ENCODE data around the gene CNTN5. TPM values are rescaled to one million over a fixed set of nuclear protein-coding genes. Genes with fewer than 3 reads are reported as not detected.
A peak's percentile ranks its signal among the peaks of the same experiment; 100 is the strongest.
"Not testable (repeated sequence)": the region's sequence is repeated elsewhere in the genome, so short reads cannot be mapped to it uniquely, and the experiment has no call there.

The CNTN5 gene
- total RNA-seq, 1 donor from 2014 or later = 1.6 TPM

DNA sequence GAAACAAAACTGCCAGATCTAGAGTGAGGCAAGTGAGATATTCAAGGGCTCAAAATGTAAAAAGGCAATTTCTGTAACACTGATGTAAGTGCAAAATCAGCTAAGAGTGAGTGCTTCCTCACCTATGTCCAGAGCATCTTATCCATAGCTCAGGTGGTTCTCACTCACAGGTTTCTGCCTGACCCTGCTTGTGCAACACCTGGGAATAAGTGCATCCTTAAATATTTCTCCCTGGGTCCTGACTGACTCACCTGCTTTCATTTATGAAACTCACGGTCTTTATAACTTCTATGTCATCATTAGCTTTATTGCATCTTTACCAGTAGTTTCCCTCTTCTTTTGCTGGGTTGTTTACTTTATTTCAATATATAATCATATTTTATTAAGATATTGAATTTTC lies 260.6 kb downstream of the CNTN5 start:
- TF ChIP-seq, protein P1, sequence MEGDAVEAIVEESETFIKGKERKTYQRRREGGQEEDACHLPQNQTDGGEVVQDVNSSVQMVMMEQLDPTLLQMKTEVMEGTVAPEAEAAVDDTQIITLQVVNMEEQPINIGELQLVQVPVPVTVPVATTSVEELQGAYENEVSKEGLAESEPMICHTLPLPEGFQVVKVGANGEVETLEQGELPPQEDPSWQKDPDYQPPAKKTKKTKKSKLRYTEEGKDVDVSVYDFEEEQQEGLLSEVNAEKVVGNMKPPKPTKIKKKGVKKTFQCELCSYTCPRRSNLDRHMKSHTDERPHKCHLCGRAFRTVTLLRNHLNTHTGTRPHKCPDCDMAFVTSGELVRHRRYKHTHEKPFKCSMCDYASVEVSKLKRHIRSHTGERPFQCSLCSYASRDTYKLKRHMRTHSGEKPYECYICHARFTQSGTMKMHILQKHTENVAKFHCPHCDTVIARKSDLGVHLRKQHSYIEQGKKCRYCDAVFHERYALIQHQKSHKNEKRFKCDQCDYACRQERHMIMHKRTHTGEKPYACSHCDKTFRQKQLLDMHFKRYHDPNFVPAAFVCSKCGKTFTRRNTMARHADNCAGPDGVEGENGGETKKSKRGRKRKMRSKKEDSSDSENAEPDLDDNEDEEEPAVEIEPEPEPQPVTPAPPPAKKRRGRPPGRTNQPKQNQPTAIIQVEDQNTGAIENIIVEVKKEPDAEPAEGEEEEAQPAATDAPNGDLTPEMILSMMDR (IDR thresholded peaks at IDR 0.05; ENCODE audit: partially characterized antibody, unreplicated experiment) = no peak
- H3K27me3 Mint-ChIP-seq (ENCODE audit: unreplicated experiment) = no peaks in the 10 kb centered on the region
- H3K27ac Mint-ChIP-seq (ENCODE audit: unreplicated experiment) = no peak overlapping the region
- H3K36me3 Mint-ChIP-seq (ENCODE audit: unreplicated experiment) = no peaks in the 10 kb centered on the region
- H3K9me3 Mint-ChIP-seq (ENCODE audit: unreplicated experiment) = no peaks in the 10 kb centered on the region
- H3K4me3 Mint-ChIP-seq (ENCODE audit: unreplicated experiment) = no peak overlapping the region
- no peak for DNase-seq
- no peaks in the 10 kb centered on the region for H3K4me1 Mint-ChIP-seq (ENCODE audit: low read depth, unreplicated experiment)

DNA sequence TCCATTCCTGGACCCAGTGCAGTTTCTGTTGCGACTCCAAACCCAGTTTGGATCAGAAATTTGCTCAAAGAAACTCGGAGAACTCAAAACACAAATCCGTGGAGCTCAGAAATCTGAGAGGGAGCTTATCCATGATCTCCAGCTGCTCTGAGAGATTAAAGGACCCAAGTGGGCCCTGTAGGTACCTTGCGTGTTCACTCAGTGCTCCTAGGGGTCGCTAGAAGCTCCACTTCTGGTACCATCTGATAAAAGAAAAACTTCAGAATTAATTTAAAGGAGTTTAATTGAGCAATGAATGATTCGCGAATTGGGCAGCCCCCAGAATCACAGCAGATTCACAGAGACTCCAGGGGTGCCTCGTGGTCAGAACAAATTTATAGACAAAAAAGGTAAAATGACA lies 277.2 kb downstream of the CNTN5 start:
- not testable (repeated sequence) for H3K27ac Mint-ChIP-seq (ENCODE audit: unreplicated experiment); H3K36me3 Mint-ChIP-seq (ENCODE audit: unreplicated experiment); H3K4me3 Mint-ChIP-seq (ENCODE audit: unreplicated experiment); H3K4me1 Mint-ChIP-seq (ENCODE audit: low read depth, unreplicated experiment); H3K27me3 Mint-ChIP-seq (ENCODE audit: unreplicated experiment); DNase-seq; H3K9me3 Mint-ChIP-seq (ENCODE audit: unreplicated experiment)

- Mint-ChIP-seq H3K27ac (ENCODE audit: unreplicated experiment) (no peak overlapping the region), H3K9me3 (ENCODE audit: unreplicated experiment) (no peaks in the 10 kb centered on the region), H3K27me3 (ENCODE audit: unreplicated experiment) (no peaks in the 10 kb centered on the region)
Measured at GRCh38 chr11:99307510-99308088, 286.9 kb downstream of the CNTN5 start.

GRCh38 chr11:99311870-99312269 lies 291.1 kb downstream of the CNTN5 start:
- no peaks in the 10 kb centered on the region for H3K27me3 Mint-ChIP-seq (ENCODE audit: unreplicated experiment)
- H3K9me3 Mint-ChIP-seq (ENCODE audit: unreplicated experiment) = no peaks in the 10 kb centered on the region
- no peak overlapping the region for H3K4me3 Mint-ChIP-seq (ENCODE audit: unreplicated experiment)
- TF ChIP-seq, protein P1 (IDR thresholded peaks at IDR 0.05; ENCODE audit: partially characterized antibody, unreplicated experiment) = no peak
- H3K27ac Mint-ChIP-seq (ENCODE audit: unreplicated experiment) = no peak overlapping the region
- no peak for DNase-seq
- H3K4me1 Mint-ChIP-seq (ENCODE audit: low read depth, unreplicated experiment) = peaks cover 10% of the 10 kb centered on the region
- H3K36me3 Mint-ChIP-seq (ENCODE audit: unreplicated experiment) = no peaks in the 10 kb centered on the region

More at GRCh38 chr11:99307510-99308088, 286.9 kb downstream of the CNTN5 start:
- Mint-ChIP-seq H3K36me3 (ENCODE audit: unreplicated experiment) (no peaks in the 10 kb centered on the region), H3K4me3 (ENCODE audit: unreplicated experiment) (no peak overlapping the region), H3K4me1 (ENCODE audit: low read depth, unreplicated experiment) (peaks cover 5% of the 10 kb centered on the region)
- DNase-seq = no peak
- TF ChIP-seq, protein P1 (IDR thresholded peaks at IDR 0.05; ENCODE audit: partially characterized antibody, unreplicated experiment) = no peak

GRCh38 chr11:99316776-99317520 lies 296.2 kb downstream of the CNTN5 start:
- TF ChIP-seq, protein P1 (IDR thresholded peaks at IDR 0.05; ENCODE audit: partially characterized antibody, unreplicated experiment) = no peak
- Mint-ChIP-seq H3K4me1 (ENCODE audit: low read depth, unreplicated experiment) (peaks cover 16% of the 10 kb centered on the region), H3K4me3 (ENCODE audit: unreplicated experiment) (no peak overlapping the region), H3K9me3 (ENCODE audit: unreplicated experiment) (peaks cover 4% of the 10 kb centered on the region), H3K36me3 (ENCODE audit: unreplicated experiment) (no peaks in the 10 kb centered on the region), H3K27me3 (ENCODE audit: unreplicated experiment) (peaks cover 2% of the 10 kb centered on the region), H3K27ac (ENCODE audit: unreplicated experiment) (peak overlapping the region; percentile 41)
- DNase-seq = no peak
